Smooth muscle cell of the umbilical artery (primary cell): ENCODE data around the gene TEX10. TPM values are rescaled to one million over a fixed set of nuclear protein-coding genes. Genes with fewer than 3 reads are reported as not detected.

Source experiments
- total RNA-seq: library from RNA; depleted of rRNA; stranded (reverse); fragments of >200 nt; gene quantifications from 2 replicates; pipeline ENCODE4 v1.2.3, GENCODE V29; 2014

Gene TEX10
- total RNA-seq: 23.8 and 35.4 TPM in 2 replicates

GRCh38 chr9:100352727-100353505 is at the start of gene TEX10:
TSS of gene TEX10 (minus strand) at chr9:100352942. CDS start at chr9:100349363, 3,579 bp downstream.

Other genes with a start within 250 kb of the TEX10 start
- gene MSANTD3, start 74.2 kb upstream of the TEX10 start, total RNA-seq: 51.7 and 60.5 TPM in 2 replicates
- 5.3 and 6.1 TPM in 2 replicates for gene TMEFF1, start 120.2 kb upstream of the TEX10 start, total RNA-seq
- 2.4 and 3.6 TPM in 2 replicates for gene CAVIN4, start 225.1 kb upstream of the TEX10 start, total RNA-seq